GM21723 (cell line): ENCODE results near the gene SGSH.
"Not testable (repeated sequence)": the region's sequence is repeated elsewhere in the genome, so short reads cannot be mapped to it uniquely, and the experiment has no call there.

ENCODE experiments used
- ATAC-seq: cut with Tn5 transposase; IDR thresholded peaks from one replicate; pipeline ENCODE4 v1.9.1; 2021; ENCODE audit warnings: mild to moderate bottlenecking, moderate library complexity; ENCODE audit not compliant: unreplicated experiment

Gene SGSH

GRCh38 chr17:80212511-80212910, 7.6 kb downstream of the SGSH start:
- no peak for ATAC-seq

- ATAC-seq: no peak
These were observed 8.0 kb downstream of the SGSH start for GRCh38 chr17:80212109-80212508.

GRCh38 chr17:80210348-80211108, 9.6 kb downstream of the SGSH start:
- no peak for ATAC-seq

GRCh38 chr17:80209765-80210164, 10.4 kb downstream of the SGSH start:
- ATAC-seq: no peak

- no peak for ATAC-seq
These were observed 12.1 kb downstream of the SGSH start for GRCh38 chr17:80208050-80208449.

DNA sequence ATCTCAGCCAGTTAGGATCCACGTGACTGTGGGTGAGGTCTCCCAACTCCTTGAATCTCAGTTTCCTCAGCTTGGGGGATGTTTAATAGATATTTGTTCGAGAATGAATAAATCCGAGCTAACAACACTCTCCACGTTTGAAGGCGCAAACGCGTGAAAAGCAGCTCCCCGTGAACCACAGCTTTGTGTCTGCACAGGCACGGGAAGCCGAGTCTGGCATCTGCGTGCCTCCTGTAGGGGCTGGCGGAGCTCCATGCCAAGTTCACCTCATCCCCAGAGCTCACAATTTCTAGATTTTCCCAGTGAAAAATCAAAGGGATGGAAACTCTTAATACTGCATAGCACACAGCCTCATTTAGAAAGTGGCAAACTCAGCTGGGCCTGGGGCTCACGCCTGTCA, 14.3 kb downstream of the SGSH start:
- ATAC-seq: no peak

DNA sequence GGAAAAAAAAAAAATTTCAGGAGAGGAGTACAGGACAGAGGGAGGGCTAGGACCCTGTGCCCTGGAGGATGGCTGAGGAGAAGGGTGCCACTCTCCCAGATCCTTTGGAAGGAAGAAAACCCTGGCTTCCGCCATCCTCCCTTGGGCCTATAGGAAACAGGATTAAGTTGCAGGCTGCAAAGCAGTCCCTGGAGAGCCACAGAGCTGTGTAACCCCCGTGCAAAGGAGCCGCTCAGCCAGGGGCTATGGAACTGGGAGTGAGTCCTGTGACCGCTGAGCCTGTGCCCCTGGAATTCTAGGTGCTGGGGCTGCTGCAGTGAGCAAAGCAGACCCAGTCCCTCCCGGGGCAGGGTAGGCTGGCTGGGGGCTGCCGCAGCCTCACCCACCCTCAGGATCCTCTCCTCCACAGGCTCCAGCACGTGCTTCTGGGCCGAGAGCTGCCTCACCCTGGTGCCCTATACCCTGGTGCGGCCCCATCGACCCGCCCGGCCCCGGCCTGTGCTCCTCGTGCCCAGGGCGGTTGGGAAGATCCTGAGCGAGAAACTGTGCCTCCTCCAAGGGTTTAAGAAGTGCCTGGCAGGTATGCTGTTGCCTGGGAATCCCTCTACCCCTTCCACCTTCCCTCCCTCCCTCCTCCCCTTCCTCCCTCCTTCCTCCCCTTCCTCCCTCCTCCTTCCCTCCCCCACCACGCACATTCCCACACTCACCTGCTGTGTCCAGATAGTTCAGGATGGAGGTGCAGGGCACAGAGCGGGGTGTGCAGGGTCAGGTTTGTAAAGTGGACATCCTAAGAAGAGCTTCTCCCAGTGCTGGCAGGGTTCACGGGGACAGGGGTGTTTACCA, 15.3 kb downstream of the SGSH start:
- no peak for ATAC-seq

DNA sequence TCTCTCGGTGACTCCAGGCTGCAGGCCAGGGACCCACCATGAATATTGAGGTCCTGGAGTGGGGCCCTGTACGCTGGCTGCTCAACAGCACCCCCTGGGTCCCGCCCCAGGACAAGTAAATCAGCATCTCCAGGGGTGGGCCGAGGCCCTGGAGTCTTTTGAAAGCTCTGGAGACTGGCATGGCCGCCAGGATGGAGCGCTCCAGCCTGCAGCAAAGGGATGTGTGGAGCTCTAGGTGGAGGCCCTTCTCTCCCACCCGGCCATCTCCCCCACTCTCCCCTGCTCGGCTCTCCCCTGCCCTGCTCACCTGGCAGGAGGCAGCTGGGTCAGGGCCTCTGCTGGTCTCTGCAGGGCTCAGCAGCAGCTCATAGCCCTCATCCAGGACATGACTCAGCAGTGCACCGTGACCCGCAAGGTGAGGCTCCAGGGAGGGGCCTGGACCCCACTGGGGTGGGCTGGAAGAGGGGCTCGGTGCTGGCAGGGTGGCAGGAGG, 16.6 kb downstream of the SGSH start:
- no peak for ATAC-seq

DNA sequence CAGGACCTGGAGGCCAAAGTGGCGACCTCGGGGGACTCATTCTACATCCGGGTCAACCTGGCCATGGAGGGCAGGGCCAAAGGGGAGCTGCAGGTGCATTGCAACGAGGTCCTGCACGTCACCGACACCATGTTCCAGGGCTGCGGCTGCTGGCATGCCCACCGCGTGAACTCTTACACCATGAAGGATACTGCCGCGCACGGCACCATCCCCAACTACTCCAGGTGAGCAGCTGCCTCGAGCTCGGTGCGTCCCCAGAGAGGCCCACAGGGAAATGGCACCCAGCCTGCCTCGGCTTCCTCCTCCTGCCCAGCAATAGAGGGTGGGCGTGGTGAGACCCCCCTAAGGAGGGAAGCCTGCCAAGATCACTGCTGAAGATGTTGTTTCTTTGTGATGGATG, 17.9 kb downstream of the SGSH start:
- ATAC-seq: no peak

DNA sequence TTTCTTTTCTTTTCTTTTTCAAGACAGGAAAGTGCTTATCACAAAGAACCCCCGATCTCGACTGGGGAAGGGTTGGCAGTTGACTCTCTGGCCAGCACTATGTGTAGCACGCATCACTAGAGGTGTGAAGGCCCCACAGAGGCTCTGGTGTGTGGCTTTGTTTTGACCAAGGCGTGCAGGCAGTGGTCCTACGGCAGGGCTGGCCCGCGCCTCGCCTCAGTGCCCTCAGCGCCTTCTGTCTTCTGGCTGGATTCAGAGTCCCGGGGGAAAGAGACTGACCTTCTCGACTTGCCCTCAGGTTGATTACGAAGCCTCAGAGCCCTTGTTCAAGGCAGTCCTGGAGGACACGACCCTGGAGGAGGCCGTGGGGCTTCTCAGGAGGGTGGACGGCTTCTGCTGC, 18.7 kb downstream of the SGSH start:
- ATAC-seq: no peak

DNA sequence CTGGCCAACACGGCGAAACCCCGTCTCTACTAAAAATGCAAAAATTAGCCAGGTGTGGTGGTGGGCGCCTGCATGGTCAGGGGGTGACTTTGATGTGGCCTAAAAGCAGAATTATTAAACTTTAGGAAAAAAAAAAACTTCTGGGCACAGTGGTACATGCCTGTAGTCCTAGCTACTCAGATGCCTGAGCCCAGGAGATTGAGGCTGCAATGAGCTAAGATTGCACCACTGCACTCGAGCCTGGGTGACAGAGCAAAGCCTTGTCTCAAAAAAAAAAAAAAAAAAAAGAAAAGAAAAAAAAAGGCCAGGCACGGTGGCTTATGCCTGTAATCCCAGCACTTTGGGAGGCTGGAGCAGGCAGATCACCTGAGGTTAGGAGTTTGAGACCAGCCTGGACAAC, 20.8 kb downstream of the SGSH start:
- ATAC-seq: not testable (repeated sequence)

- no peak for ATAC-seq
These were observed 21.9 kb downstream of the SGSH start for GRCh38 chr17:80198144-80198661.

- no peak for ATAC-seq
These were observed 23.5 kb downstream of the SGSH start for GRCh38 chr17:80196652-80197051.

DNA sequence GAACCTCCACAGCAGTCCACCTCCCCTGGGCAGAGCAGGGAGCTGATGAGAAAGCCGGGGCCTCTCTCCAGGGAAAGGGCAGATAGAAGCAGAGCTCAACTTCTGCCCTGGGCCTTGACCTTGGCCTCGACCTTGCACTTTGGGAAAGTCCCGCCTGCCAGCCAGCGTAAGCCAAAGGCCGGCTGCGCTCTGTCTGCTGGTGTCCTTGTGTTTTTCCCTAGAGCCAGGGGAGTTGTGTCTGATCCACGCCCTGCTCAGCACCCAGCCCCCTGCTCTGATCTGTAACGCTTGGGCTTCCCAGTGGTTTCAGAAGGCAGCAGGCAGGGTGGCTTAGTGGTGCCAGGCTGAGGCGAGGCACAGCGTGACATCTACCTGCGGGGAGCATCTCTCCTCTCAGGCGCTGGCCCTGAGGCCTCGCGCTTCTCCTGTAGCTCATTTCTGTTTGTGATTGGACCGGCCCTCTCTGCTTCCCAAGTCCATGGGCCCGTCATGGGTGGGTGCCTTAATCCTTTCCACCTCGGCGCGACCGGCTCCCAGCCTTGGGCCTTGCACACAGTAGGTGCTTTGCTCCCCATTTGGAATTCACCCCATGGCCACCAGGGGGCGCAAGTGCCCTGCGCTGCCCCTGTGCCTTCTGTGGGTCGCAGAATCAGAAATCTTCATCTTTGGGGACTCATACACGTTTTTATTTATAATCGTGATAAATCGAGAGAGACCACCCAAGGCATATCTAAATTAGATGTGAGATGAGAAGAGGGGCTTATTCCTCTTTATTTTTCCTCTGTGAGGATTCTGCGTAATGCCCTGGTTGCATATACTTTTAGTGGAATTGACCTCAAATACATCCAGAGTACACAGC, 24.2 kb downstream of the SGSH start:
- no peak for ATAC-seq

DNA sequence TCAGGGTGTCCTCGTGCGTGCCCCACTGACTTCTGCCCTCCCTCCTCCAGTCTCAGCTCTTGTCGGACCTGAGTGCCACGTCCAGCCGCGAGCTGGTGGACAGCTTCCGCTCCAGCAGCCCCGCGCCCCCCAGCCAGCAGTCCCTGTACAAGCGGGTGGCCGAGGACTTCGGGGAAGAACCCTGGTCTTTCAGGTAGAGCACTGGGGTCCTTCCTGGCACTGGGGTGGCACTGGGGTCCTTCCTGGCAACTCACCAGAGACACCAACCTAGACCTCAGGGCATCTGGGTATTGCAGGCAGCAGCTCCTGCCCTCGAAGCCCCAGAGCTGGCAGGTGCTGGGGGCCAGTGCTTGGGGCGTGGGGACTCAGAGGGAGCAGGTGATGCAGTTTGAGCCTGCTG, 25.0 kb downstream of the SGSH start:
- ATAC-seq: no peak

DNA sequence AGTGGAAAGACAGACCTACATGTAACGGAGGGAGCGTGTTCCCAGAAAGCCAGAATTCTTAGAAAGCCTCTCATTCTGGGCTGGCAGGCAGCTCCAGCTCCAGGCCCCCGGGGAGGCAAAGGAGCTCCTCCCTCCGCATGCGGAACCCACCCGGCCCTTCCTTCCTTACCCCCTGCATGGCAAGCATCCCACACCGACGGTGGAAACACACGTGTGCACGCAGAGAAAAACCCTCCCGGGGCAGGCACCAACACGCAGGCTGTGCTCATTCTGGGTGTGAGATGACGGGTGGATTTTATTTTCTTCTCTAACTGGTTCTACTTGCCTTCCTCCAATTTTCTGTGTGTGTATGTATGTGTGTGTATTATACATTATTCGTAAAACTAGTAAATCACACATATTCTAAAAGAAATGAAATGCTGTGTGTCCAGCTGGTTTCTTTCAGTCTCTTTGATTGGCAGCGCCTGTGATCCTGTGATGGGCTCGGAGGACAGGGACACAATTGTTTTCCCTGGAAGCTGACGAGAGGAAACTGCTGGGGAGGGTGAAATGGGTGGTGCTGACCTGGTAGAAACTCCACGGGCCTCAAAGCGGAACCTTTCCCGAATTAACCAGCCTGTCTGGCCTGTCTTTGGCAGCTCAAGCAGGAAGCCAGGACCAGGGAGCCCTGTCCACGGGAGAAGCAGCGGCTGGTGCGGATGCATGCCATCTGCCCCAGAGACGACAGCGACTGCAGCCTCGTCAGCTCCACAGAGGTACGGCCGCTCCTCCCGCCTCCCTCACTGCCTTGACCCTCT, 28.1 kb downstream of the SGSH start:
- no peak for ATAC-seq

GRCh38 chr17:80191192-80191591, 28.9 kb downstream of the SGSH start:
- ATAC-seq: no peak

DNA sequence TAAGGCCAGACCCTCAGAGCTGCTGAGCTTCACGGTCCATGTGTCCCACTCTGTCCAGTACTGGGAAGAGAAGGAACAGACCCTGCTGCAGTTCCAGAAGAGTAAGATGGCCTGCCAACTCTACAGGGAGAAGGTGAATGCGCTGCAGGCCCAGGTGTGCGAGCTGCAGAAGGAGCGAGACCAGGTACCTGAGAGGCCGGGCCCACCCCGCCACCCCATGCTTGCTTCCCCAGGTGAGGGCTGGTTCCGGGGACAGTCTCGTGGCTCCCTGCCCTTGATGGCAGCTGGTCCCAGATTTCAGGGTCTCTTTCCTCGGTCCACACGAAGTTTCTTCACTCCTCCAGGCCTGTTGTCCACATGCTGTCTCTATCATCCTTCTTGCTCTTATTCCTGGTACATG, 29.4 kb downstream of the SGSH start:
- no peak for ATAC-seq

- no peak for ATAC-seq
These were observed 30.5 kb downstream of the SGSH start for GRCh38 chr17:80189611-80190010.

DNA sequence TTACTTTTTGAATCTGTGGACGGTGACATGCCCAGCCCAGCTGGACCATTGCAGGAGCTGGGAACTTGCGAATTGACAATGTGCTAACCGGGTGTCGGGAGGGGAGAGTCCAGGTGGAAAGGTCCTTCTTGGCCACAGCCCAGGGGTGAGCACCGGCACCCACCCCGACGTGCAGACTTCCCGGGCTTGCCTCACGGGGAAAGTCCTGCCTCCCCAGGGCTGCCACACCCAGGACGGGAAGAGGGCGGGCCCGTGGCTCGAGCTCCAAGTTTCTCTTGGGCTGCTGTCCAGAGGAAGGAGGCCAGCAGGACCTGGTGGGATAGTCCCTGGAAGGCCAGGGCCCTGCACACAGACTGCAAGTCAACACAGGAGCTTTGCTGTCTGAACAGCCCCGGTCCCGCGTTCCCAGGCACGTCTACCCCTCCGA, 32.6 kb downstream of the SGSH start:
- ATAC-seq: no peak
